SU-DHL-6 (cell line): ENCODE measurements around the gene DDX27.

Source experiments
- H2AFZ ChIP-seq: fragments of 200-600 bp; sonication (generic); 2 replicates; pipeline ENCODE4 v1.6.1; 2014; ENCODE audit warnings: low read depth, mild to moderate bottlenecking, moderate library complexity, mixed read lengths, antibody characterized with exemption, low read length; ENCODE audit not compliant: severe bottlenecking
- H3F3A ChIP-seq: fragments of 200-600 bp; shearing (Covaris generic); 2 replicates; pipeline ENCODE4 v1.6.0; 2016; ENCODE audit warnings: antibody characterized with exemption, mild to moderate bottlenecking; ENCODE audit not compliant: insufficient read depth
- H3K27ac ChIP-seq: fragments of 200-600 bp; sonication (generic); 2 replicates; pipeline ENCODE4 v1.5.1; 2016; ENCODE audit warnings: low read depth, mild to moderate bottlenecking, low read length, moderate library complexity, mixed read lengths
- H3K27me3 ChIP-seq: fragments of 200-600 bp; sonication (generic), shearing (Covaris generic); 2 replicates; pipeline ENCODE4 v1.6.0; 2014; ENCODE audit warnings: mild to moderate bottlenecking, low read length
- H3K36me3 ChIP-seq: fragments of 200-600 bp; sonication (generic); 2 replicates; pipeline ENCODE4 v1.6.1; 2014; ENCODE audit warnings: mild to moderate bottlenecking, low read length, mixed read lengths
- H3K4me2 ChIP-seq: fragments of 300-600, 200-600 bp; shearing (Covaris generic), sonication (generic); 2 replicates; pipeline ENCODE4 v1.6.0; 2014; ENCODE audit warnings: low read length, low read depth, mild to moderate bottlenecking; ENCODE audit not compliant: poor library complexity, severe bottlenecking
- H3K4me3 ChIP-seq: fragments of 200-600 bp; sonication (generic); 2 replicates; pipeline ENCODE4 v1.5.1; 2014; ENCODE audit warnings: antibody characterized with exemption, low read length, mild to moderate bottlenecking, mixed read lengths; ENCODE audit not compliant: insufficient read depth, poor library complexity, severe bottlenecking
- H3K79me2 ChIP-seq: fragments of 200-600 bp; sonication (generic); 2 replicates; pipeline ENCODE4 v1.6.1; 2014; ENCODE audit warnings: mild to moderate bottlenecking, low read length, moderate library complexity; ENCODE audit not compliant: insufficient read depth
- H3K9ac ChIP-seq: fragments of 200-600 bp; sonication (generic); 2 replicates; pipeline ENCODE4 v1.7.0; 2014; ENCODE audit warnings: mild to moderate bottlenecking, low read length
- H3K9me2 ChIP-seq: fragments of 200-600 bp; sonication (generic); replicated peaks from 2 replicates; pipeline ENCODE4 v1.6.1; 2014; ENCODE audit warnings: low read length; ENCODE audit not compliant: insufficient read depth
- H3K9me3 ChIP-seq: fragments of 200-600 bp; sonication (generic); 2 replicates; pipeline ENCODE4 v1.6.1; 2014; ENCODE audit warnings: low read length, mixed read lengths; ENCODE audit not compliant: insufficient read depth
- H4K20me1 ChIP-seq: fragments of 200-600 bp; sonication (generic); 2 replicates; pipeline ENCODE4 v1.6.1; 2014; ENCODE audit warnings: low read depth, mild to moderate bottlenecking, antibody characterized with exemption, low read length, moderate library complexity, mixed read lengths
- EZH2phosphoT487 ChIP-seq: fragments of 200-600 bp; sonication (generic), shearing (Covaris generic); conservative IDR thresholded peaks from 2 replicates; pipeline ENCODE4 v1.6.1; 2018; ENCODE audit warnings: mild to moderate bottlenecking, antibody characterized with exemption, low read length, moderate library complexity, mixed read lengths
- TF ChIP-seq, protein P1 (sequence below): fragments of 200-600 bp; sonication (generic); IDR thresholded peaks from one replicate; pipeline ENCODE4 v1.5.1; 2017; ENCODE audit warnings: antibody characterized with exemption, mild to moderate bottlenecking, low read length, moderate library complexity; ENCODE audit not compliant: insufficient read depth, poor library complexity, severe bottlenecking

The DDX27 gene

DNA sequence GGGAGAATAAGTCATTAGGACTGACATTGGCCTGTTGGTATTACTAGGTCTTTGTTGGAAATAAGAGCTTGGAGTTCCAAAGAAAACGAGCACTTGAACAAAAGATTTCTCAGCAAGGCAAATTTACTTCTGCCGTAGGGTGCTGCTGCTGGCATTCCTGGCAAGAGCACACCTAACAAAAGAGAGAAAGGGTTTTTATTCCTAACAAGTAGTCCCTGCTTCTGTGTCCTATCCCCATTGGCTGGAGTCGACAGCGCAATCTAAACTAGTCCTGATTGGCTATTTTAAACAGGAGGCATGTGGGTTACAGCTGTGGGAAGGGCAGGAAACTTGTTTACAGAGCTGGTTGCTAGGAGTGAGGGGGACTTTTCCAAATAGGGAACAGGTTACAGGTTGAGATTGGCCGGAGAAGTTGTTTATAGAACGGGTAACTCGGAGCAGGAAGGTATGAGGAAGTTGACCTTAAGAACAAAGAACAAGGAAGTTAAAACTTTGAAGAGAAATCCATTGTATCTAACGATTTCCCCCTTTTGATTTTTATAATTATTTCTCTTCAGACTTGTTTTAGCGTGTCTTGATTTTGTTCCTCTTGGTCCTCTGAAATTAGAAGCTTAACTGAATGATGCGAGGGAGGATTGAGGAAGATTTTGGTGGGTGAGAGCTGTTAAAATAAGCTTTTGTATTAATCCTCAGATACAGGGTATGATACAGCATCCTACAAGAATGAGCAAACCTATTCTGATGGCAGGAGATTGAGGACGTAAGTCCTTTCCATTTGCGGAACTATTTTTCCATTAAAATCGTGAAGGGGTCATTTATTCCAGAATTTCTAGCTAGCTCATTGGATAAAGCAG is 62.1 kb downstream of the DDX27 start:
- Histone ChIP-seq H3K27me3 (no peaks in the 10 kb centered on the region), H3K36me3 (peaks cover 74% of the 10 kb centered on the region), H3K79me2 (peaks cover 91% of the 10 kb centered on the region), H3K4me2 (peak overlapping the region; percentile 79), H2AFZ (no peak overlapping the region), H3F3A (peaks cover 83% of the 10 kb centered on the region), H3K9me3 (peaks cover 4% of the 10 kb centered on the region; the same call in 1 of the 2 replicates), H3K9me2 (no peaks in the 10 kb centered on the region), H4K20me1 (peaks cover 50% of the 10 kb centered on the region), H3K27ac (peak overlapping the region; percentile 90), H3K4me3 (peak overlapping the region; percentile 97), H3K9ac (peak overlapping the region; percentile 95)
- TF ChIP-seq, protein P1, sequence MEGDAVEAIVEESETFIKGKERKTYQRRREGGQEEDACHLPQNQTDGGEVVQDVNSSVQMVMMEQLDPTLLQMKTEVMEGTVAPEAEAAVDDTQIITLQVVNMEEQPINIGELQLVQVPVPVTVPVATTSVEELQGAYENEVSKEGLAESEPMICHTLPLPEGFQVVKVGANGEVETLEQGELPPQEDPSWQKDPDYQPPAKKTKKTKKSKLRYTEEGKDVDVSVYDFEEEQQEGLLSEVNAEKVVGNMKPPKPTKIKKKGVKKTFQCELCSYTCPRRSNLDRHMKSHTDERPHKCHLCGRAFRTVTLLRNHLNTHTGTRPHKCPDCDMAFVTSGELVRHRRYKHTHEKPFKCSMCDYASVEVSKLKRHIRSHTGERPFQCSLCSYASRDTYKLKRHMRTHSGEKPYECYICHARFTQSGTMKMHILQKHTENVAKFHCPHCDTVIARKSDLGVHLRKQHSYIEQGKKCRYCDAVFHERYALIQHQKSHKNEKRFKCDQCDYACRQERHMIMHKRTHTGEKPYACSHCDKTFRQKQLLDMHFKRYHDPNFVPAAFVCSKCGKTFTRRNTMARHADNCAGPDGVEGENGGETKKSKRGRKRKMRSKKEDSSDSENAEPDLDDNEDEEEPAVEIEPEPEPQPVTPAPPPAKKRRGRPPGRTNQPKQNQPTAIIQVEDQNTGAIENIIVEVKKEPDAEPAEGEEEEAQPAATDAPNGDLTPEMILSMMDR: no peak
- TF ChIP-seq EZH2phosphoT487: no peak

DNA sequence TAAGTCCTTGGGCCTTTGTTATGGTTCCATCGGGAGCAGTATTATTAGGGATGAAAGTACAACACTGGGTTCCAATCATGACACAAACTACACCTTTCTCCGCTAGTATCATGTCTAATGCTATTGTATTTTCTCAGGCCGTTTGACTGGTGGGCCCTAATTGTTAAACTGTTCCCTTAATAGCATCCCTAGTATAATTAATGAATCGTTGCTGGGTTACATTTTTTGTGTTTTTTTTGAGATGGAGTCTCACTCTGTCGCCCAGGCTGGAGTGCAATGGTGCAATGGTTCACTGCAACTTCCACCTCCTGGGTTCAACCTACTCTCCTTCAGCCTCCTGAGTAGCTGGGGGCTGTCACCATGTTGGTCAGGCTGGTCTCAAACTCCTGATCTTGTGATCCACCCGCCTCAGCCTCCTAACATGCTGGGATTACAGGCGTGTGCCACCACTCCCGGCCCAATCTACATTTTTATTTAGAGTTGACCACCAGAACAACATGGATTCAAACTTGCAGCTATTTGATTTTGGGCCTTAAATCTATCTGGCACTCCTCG is 62.8 kb downstream of the DDX27 start:
- Histone ChIP-seq H3K9me3 (peaks cover 4% of the 10 kb centered on the region; the same call in 1 of the 2 replicates), H3K4me3 (peak overlapping the region; percentile 97), H3K4me2 (peak overlapping the region; percentile 79), H3K27ac (peak overlapping the region; percentile 90; the same call in 1 of the 2 replicates), H2AFZ (no peak overlapping the region), H4K20me1 (peaks cover 57% of the 10 kb centered on the region), H3K36me3 (peaks cover 81% of the 10 kb centered on the region), H3K9ac (peak overlapping the region; percentile 95), H3K9me2 (no peaks in the 10 kb centered on the region), H3K27me3 (no peaks in the 10 kb centered on the region), H3K79me2 (peaks cover 84% of the 10 kb centered on the region), H3F3A (peaks cover 83% of the 10 kb centered on the region)
- no peak for TF ChIP-seq EZH2phosphoT487
- TF ChIP-seq, protein P1: no peak

DNA sequence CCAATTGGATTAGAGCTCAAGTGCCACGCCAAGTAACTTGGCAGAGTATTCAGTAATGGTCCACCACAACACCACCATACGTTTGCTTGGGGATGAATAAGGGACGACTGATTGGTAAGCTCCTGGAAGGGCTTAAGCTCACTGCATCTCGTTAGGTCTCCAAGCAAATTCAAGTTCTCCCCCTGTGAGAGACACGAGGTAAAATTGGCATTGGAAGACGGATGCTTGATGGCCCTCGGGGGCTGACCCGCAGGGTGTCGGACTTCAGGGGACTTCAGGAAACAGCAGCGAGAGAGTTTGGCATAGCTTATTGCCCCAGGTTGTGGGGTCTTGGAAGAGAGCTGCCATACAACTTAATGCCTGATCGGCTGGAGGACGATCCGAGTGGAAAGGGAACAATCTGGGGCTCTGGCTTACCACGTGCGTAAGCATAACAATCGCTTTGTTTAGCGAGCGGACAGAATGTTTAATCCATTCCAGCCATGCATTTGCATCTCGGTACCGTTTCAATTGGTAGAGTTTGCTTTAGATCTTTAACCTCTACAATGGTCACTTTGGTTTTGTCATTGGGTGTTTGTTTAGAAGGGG is 63.5 kb downstream of the DDX27 start:
- Histone ChIP-seq H3K9me3 (peaks cover 4% of the 10 kb centered on the region; the same call in 1 of the 2 replicates), H2AFZ (no peak overlapping the region), H3K27ac (no peak overlapping the region; the same call in 1 of the 2 replicates), H3K27me3 (no peaks in the 10 kb centered on the region), H3K79me2 (peaks cover 80% of the 10 kb centered on the region), H3K4me2 (peak overlapping the region; percentile 79), H4K20me1 (peaks cover 64% of the 10 kb centered on the region), H3K36me3 (peaks cover 88% of the 10 kb centered on the region), H3K4me3 (peak overlapping the region; percentile 7), H3K9ac (no peak overlapping the region), H3F3A (peaks cover 90% of the 10 kb centered on the region), H3K9me2 (no peaks in the 10 kb centered on the region)
- TF ChIP-seq EZH2phosphoT487: no peak
- TF ChIP-seq, protein P1: no peak
